Left lung (tissue), 10 donors: ENCODE results near the gene IFI27. TPM values are rescaled to one million over a fixed set of nuclear protein-coding genes. Genes with fewer than 3 reads are reported as not detected.

ENCODE experiments used
- ATAC-seq: fragments of 200-7000 bp; cut with Tn5 transposase; one replicate; pipeline ENCODE4 v1.9.1; 2020; ENCODE audit warnings: moderate library complexity
- DNase-seq, 4 donors: peaks; one replicate each; pipeline ENCODE4 v3.0.0-alpha.2; 2013 to 2020
- H3K27ac ChIP-seq, 2 donors: fragments of 200-600 bp; sonication (generic) in 1 of 2; one replicate each; pipeline versions ENCODE4 v1.5.0 to v1.8.0; 2020 to 2021
- H3K27me3 ChIP-seq, 2 donors: fragments of 200-600 bp; sonication (generic) in 1 of 2; one replicate each; pipeline versions ENCODE4 v1.5.0 to v1.8.0; 2020 to 2021
- H3K36me3 ChIP-seq, 2 donors: fragments of 200-600 bp; sonication (generic) in 1 of 2; one replicate each; pipeline versions ENCODE4 v1.5.0 to v1.8.0; 2020 to 2021
- H3K4me1 ChIP-seq, 2 donors: fragments of 200-600 bp; one replicate each; pipeline ENCODE4 v1.8.0; 2021
- H3K4me3 ChIP-seq, 2 donors: fragments of 200-600 bp; sonication (generic) in 1 of 2; one replicate each; pipeline versions ENCODE4 v1.5.0 to v1.8.0; 2020 to 2021; ENCODE audit warnings: mild to moderate bottlenecking in 1 of 2
- H3K9me3 ChIP-seq, 2 donors: fragments of 200-600 bp; sonication (generic) in 1 of 2; one replicate each; pipeline versions ENCODE4 v1.5.0 to v1.8.0; 2020 to 2021
- intact Hi-C, 2 donors: fragments of 100-400 bp; cut with DNase I; formaldehyde crosslinking; loops; one replicate each; pipeline versions ENCODE4 v1.11.2 to v1.14.2; 2022
- polyA plus RNA-seq, 6 donors: library from polyadenylated mRNA; unstranded; fragments of 120-200 nt; gene quantifications; one replicate each; pipeline ENCODE4 v1.2.1, GENCODE V29; 2013; ENCODE audit not compliant: insufficient read length in 6 of 6
- total RNA-seq, 2 donors: library from RNA; stranded (reverse); fragmentation: NEBNext Ultra II Directional; extraction: Animal tissue kit (Norgen Biotek cat#: 25700); gene quantifications; one replicate each; pipeline ENCODE4 v1.2.1, GENCODE V29; 2021
- TF ChIP-seq, protein P1 (sequence below), 2 donors: fragments of 200-600 bp; sonication (generic) in 1 of 2; IDR thresholded peaks; one replicate each; pipeline versions ENCODE4 v1.5.0 to v1.8.0; 2021; ENCODE audit warnings: antibody characterized with exemption in 2 of 2
- donor health status: DM: no; HTN: yes; CAD: no.
- donor health status: DM: no; HTN: no; CAD: no.

IFI27 gene
- total and polyA plus RNA-seq, 8 donors, result 11.6 to 394 (median 25.5) TPM

GRCh38 chr14:94127330-94127729 lies 16.8 kb downstream of the IFI27 start:
- Histone ChIP-seq H3K4me1 (peaks cover 0 to 12% of the 10 kb centered on the region in 2 donors), H3K27me3 (peaks cover 0 to 5% of the 10 kb centered on the region in 2 donors), H3K36me3 (peaks cover 0 to 6% of the 10 kb centered on the region in 2 donors), H3K27ac (no peak overlapping the region), H3K9me3 (no peaks in the 10 kb centered on the region), H3K4me3 (no peak overlapping the region)
- TF ChIP-seq, protein P1, sequence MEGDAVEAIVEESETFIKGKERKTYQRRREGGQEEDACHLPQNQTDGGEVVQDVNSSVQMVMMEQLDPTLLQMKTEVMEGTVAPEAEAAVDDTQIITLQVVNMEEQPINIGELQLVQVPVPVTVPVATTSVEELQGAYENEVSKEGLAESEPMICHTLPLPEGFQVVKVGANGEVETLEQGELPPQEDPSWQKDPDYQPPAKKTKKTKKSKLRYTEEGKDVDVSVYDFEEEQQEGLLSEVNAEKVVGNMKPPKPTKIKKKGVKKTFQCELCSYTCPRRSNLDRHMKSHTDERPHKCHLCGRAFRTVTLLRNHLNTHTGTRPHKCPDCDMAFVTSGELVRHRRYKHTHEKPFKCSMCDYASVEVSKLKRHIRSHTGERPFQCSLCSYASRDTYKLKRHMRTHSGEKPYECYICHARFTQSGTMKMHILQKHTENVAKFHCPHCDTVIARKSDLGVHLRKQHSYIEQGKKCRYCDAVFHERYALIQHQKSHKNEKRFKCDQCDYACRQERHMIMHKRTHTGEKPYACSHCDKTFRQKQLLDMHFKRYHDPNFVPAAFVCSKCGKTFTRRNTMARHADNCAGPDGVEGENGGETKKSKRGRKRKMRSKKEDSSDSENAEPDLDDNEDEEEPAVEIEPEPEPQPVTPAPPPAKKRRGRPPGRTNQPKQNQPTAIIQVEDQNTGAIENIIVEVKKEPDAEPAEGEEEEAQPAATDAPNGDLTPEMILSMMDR (IDR thresholded peaks at IDR 0.05), result no peak
- intact Hi-C loops, result no loop called here
- DNase-seq (no peak), ATAC-seq (no peak)

- Histone ChIP-seq H3K4me3 (peak overlapping the region in 1 of 2 donors; percentile 53), H3K36me3 (peaks cover 0 to 6% of the 10 kb centered on the region in 2 donors), H3K4me1 (peaks cover 0 to 12% of the 10 kb centered on the region in 2 donors), H3K27ac (no peak overlapping the region), H3K9me3 (no peaks in the 10 kb centered on the region), H3K27me3 (peaks cover 0 to 5% of the 10 kb centered on the region in 2 donors)
- ATAC-seq, result no peak
- TF ChIP-seq, protein P1 (IDR thresholded peaks at IDR 0.05), result no peak
- no peak for DNase-seq
- intact Hi-C loops, result no loop called here
These were observed 17.8 kb downstream of the IFI27 start for GRCh38 chr14:94128216-94128839.

GRCh38 chr14:94129111-94129757 lies 18.7 kb downstream of the IFI27 start, which contains the start of gene IFI27L2:
Gene IFI27L2 (minus strand): TSS chr14:94129604. CDS start chr14:94129564, 40 bp downstream.
- H3K9me3 ChIP-seq, result no peaks in the 10 kb centered on the region
- TF ChIP-seq, protein P1 (IDR thresholded peaks at IDR 0.05), result peak; percentile 32 to 33
- peaks cover 0 to 6% of the 10 kb centered on the region in 2 donors for H3K36me3 ChIP-seq
- DNase-seq (peak; percentile 68 to 87 (median 82)), ATAC-seq (peak; percentile 96)
- peaks cover 0 to 12% of the 10 kb centered on the region in 2 donors for H3K4me1 ChIP-seq
- peak within 1 kb of the TSS; percentile 59 to 67 for H3K27ac ChIP-seq
- peak within 1 kb of the TSS; percentile 37 to 53 for H3K4me3 ChIP-seq
- peaks cover 0 to 5% of the 10 kb centered on the region in 2 donors for H3K27me3 ChIP-seq
- intact Hi-C loops, result no loop called here

GRCh38 chr14:94129758-94130414 lies 19.4 kb downstream of the IFI27 start:
- peak in 2 of 4 donors; percentile 32 to 48 for DNase-seq
- Histone ChIP-seq H3K4me3 (peak overlapping the region; percentile 37 to 53), H3K36me3 (peaks cover 0 to 6% of the 10 kb centered on the region in 2 donors), H3K9me3 (no peaks in the 10 kb centered on the region), H3K27ac (peak overlapping the region; percentile 59 to 67), H3K27me3 (peaks cover 0 to 5% of the 10 kb centered on the region in 2 donors), H3K4me1 (peaks cover 0 to 12% of the 10 kb centered on the region in 2 donors)
- TF ChIP-seq, protein P1 (IDR thresholded peaks at IDR 0.05), result peak in 1 of 2 donors; percentile 3
- intact Hi-C loops, result loop anchor here in 1 of 2 donors (10.0 kb wide), 1 partner anchor 85 kb away; no protein-coding TSS in a partner anchor
- peak; percentile 70 for ATAC-seq
